DOHH2 (cell line): Measurements from ENCODE around the gene JAM2.

Experiments
- CTCF ChIP-seq: fragments of 200-600 bp; sonication (generic); IDR thresholded peaks from one replicate; pipeline ENCODE4 v1.5.1; 2014; ENCODE audit warnings: antibody characterized with exemption, mild to moderate bottlenecking, low read depth, low read length; ENCODE audit not compliant: poor library complexity, severe bottlenecking
- EZH2phosphoT487 ChIP-seq: fragments of 200-600 bp; sonication (generic); IDR thresholded peaks from 2 replicates; pipeline ENCODE4 v1.6.1; 2017; ENCODE audit warnings: borderline replicate concordance, mild to moderate bottlenecking, antibody characterized with exemption, low read length, moderate library complexity, mixed read lengths

GRCh38 chr21:25687787-25688186, 48.7 kb downstream of the JAM2 start:
- TF ChIP-seq CTCF: no peak
- TF ChIP-seq EZH2phosphoT487: no peak
